ENCODE data around the gene FOXR1. TPM values are rescaled to one million over a fixed set of nuclear protein-coding genes. Genes with fewer than 3 reads are reported as not detected.

Gene FOXR1
- total and polyA plus RNA-seq, 2 donors (not counting 1 experiment from before 2014, with no cell fraction given): not detected

DNA sequence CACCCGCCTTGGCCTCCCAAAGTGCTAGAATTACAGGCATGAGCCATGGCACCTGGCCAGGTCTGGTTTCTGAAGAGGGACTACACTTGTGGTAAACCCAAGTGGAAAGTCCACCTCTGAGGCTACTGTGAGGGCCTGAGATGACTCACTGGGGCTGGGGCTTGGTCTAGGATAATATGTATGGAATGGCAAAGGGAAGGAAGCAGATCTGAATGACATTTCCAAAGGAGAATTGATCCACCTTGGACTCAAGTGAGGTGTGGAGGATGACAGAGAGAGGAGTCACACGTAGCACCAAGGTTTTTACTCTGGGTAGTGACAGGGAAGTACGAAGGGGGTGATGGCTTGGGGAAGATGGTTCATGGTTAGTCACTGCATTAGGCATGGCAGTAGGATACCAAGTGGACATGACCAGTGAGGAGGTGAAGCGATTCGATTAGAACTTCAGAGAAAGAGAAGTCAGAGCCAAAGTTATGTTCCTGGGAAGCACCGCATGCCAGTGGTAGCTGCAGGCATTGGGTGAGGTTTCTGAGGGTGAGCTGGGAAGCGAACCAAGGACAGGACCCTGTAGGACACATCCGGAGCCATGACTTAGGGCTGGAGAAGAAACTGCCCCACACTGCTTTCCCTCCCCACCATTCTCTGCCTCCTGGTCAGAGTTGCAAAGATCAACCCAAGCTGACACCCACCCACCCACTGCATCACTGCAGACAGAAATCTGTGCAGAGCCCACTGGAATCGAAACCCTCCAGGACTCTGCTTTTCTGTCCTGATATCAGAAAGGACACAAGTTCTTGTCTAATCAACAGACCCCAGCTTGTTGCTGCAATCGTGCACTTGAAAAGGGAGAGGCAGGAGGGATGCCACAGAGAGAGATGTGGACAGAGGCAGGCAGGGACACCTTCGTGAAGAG lies 32.8 kb upstream of the FOXR1 start:
- H3K4me3 ChIP-seq (ENCODE audit: control extremely low read depth in 1 of 5, extremely low read depth in 1 of 5, insufficient read depth in 1 of 5, low read depth in 2 of 5, low read length in 4 of 5): no peak overlapping the region
- CTCF ChIA-PET: interaction anchor here (0.6 to 1.9 kb wide), 5 partner anchors 8 to 241 kb away, joined by 3 to 7 read pairs (median 3); no protein-coding TSS in a partner anchor
- Mint-ChIP-seq H3K27me3 (no peaks in the 10 kb centered on the region), H3K4me3 (no peak overlapping the region), H3K4me1 (peaks cover 35% of the 10 kb centered on the region), H3K9me3 (ENCODE audit: insufficient read depth) (no peaks in the 10 kb centered on the region), H3K27ac (no peak overlapping the region)
- no peaks in the 10 kb centered on the region for H4K20me1 ChIP-seq (ENCODE audit: control insufficient read depth, insufficient read depth, low read length, poor library complexity, severe bottlenecking)
- no peak overlapping the region for H2AFZ ChIP-seq (ENCODE audit: insufficient read depth, low read depth, low read length, poor library complexity, severe bottlenecking)
- peaks cover 25 to 34% of the 10 kb centered on the region in 2 donors for H3K4me1 ChIP-seq (ENCODE audit: control insufficient read depth in 2 of 2, insufficient read depth in 2 of 2, low read length in 2 of 2)
- peaks cover 6% of the 10 kb centered on the region for H3K79me2 ChIP-seq (ENCODE audit: control insufficient read depth, insufficient read depth, low read length)
- POLR2A ChIA-PET: no interaction called here
- WGBS (ENCODE audit: insufficient coverage): 88% methylated on average over 8 of the region's 11 CpGs
- no peak overlapping the region for H3K4me2 ChIP-seq (replicated peaks; ENCODE audit: low read depth, low read length, poor library complexity, severe bottlenecking)
- intact Hi-C loops (cut with micrococcal nuclease): no loop called here
- no peak overlapping the region for H3K27ac ChIP-seq (ENCODE audit: low read length in 2 of 2)
- DNase-seq: no peak
- peaks cover 0 to 3% (median 0%) of the 10 kb centered on the region in 4 experiments for H3K27me3 ChIP-seq (replicated peaks in 1 of 4; ENCODE audit: control extremely low read depth in 1 of 4, control insufficient read depth in 3 of 4, insufficient read depth in 4 of 4, low read length in 3 of 4)
- H3K9ac ChIP-seq (ENCODE audit: low read length): no peak overlapping the region
- no peaks in the 10 kb centered on the region for H3K36me3 ChIP-seq (replicated peaks in 1 of 2; ENCODE audit: control extremely low read depth in 1 of 2, control insufficient read depth in 1 of 2, extremely low read depth in 1 of 2, insufficient read depth in 2 of 2, low read length in 1 of 2)
- TF ChIP-seq EZH2 (IDR thresholded peaks at IDR 0.05; ENCODE audit: borderline replicate concordance, insufficient read depth, low read depth, low read length, poor library complexity, severe bottlenecking): no peak
- TF ChIP-seq, protein P1, sequence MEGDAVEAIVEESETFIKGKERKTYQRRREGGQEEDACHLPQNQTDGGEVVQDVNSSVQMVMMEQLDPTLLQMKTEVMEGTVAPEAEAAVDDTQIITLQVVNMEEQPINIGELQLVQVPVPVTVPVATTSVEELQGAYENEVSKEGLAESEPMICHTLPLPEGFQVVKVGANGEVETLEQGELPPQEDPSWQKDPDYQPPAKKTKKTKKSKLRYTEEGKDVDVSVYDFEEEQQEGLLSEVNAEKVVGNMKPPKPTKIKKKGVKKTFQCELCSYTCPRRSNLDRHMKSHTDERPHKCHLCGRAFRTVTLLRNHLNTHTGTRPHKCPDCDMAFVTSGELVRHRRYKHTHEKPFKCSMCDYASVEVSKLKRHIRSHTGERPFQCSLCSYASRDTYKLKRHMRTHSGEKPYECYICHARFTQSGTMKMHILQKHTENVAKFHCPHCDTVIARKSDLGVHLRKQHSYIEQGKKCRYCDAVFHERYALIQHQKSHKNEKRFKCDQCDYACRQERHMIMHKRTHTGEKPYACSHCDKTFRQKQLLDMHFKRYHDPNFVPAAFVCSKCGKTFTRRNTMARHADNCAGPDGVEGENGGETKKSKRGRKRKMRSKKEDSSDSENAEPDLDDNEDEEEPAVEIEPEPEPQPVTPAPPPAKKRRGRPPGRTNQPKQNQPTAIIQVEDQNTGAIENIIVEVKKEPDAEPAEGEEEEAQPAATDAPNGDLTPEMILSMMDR (IDR thresholded peaks at IDR 0.05): no peak
- ATAC-seq (ENCODE audit: low read depth): no peak
- peaks cover 0 to 7% (median 0%) of the 10 kb centered on the region in 3 donors for H3K9me3 ChIP-seq (ENCODE audit: control extremely low read depth in 1 of 3, control insufficient read depth in 2 of 3, insufficient read depth in 1 of 3, low read length in 2 of 3)

Measured in B cell (primary cell).